GM10847 (cell line): ENCODE data around the gene PCGF3.

Source experiments
- POLR2A ChIP-seq: IDR thresholded peaks from 2 replicates; pipeline ENCODE4 v1.6.1; 2011; ENCODE audit not compliant: insufficient read length; ENCODE audit errors: extremely low read depth

The PCGF3 gene

DNA sequence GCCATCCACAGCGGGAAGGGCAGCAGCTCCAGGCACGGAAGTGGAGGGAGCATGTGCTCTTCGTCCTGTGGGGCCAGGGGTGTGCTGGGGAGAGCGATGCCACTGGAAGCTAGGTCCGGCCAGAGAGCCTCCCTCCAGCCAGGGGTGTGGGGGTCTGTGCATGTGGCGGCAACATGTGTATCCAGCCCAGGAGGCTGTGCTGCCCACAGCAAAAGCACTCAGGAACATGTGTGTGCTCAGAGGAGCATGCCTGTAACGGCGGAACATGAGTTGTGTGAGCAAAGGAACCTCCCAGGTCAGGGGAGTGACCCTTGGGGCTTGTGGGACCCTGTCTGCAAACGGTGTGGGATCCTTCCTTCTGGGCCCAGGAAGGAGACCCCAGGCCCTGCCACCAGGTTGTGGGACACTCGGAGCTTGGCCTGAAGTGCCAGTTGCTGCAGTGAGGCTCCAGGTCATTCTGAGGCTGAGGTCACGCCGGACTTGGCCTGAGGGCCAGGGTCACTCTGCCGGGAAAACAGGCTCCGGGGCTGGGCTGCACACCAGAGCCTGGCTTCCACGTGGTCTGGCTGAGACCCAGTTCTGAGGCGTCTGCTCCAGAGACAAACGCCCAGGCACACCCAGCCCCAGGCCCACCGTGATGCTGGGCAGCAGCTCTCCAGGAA lies 83.1 kb downstream of the PCGF3 start:
- TF ChIP-seq POLR2A: no peak

DNA sequence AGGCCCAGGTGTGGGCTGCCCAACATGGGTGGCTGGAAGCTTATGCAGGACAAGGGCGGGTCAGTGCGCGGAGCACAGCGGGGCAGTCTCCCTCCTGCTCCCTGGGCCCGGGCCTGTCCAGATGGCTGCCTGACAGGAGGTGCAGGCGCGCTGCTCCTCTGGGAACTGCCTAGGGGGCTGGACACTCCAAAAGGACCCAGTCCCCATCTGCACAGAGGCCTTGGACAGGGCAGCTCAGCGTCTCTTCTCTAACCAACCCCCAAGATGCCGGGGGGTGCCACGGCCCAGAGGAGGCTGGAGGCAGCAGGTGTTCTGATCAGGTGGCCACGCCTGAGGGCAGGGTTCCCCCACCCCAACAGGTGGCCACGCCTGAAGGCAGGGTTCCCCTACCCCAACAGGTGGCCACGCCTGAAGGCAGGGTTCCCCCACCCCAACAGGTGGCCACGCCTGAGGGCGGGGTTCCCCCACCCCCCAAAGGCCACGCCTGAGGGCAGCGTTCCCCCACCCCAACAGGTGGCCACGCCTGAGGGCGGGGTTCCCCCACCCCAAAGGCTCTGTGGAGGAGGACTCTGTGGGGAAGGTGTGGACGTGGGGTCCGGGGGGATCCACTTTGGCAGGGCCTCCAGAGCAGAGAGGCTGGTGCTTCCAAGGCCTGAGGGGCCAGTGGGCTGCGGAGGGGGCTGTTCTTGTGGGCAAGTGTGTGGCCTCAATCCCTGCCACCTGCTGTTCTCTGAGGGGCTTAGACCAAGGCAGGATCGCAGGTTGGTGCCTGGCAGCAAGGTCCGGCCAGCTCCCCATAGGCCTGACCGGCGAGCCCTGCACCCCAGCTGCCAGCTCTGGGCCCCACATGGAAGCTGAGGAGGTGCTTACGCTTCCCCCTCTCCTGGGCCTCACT lies 84.2 kb downstream of the PCGF3 start:
- TF ChIP-seq POLR2A: no peak

DNA sequence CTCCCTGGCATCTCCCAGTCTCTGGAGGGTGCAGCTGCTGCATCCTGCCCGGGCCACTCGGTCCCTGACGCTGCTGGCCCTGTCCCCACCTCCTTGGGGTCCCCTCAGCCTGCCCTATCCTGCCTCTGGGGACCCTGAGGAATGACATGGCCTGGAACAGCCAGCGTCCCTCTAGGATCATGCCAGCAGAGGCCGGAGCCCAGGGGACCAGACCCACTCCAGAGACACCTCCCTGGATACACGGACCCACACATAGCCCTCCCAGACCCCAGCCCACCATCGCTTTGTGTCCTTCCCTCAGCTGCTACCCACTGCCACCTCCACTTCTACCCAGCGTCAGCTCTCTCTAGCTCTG lies 84.8 kb downstream of the PCGF3 start:
- no peak for TF ChIP-seq POLR2A

DNA sequence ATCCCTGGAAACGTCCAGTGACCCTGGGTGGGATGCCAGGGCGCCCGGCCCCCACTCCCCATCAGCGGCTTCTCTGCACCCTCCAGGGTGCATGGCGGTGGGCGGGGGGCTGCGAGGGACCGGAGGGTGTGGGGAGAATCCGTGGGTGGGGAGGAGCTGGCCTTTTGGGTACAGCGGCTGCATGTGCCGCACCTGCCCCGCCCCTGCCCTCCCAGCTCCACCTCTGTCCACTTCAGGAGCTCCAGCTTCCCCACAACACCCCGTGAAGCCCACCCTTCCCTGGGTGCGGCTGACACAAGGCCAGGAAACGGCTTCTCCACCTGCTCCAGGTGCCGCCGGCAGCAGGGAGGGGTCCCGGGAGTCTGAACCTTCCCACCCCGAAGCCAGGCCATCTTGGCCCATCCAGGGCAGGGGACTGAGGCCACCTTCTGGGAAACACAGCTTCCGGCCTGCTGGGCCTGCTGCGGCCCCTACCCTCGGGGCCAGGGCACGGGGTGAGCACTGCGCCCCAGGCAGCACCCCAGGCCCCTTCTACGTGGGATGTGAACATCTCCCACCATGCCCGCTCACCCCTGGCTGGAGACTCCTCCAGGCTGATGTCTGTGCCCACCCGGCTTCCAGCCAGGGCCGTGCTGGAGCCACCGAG lies 85.7 kb downstream of the PCGF3 start:
- TF ChIP-seq POLR2A: no peak

DNA sequence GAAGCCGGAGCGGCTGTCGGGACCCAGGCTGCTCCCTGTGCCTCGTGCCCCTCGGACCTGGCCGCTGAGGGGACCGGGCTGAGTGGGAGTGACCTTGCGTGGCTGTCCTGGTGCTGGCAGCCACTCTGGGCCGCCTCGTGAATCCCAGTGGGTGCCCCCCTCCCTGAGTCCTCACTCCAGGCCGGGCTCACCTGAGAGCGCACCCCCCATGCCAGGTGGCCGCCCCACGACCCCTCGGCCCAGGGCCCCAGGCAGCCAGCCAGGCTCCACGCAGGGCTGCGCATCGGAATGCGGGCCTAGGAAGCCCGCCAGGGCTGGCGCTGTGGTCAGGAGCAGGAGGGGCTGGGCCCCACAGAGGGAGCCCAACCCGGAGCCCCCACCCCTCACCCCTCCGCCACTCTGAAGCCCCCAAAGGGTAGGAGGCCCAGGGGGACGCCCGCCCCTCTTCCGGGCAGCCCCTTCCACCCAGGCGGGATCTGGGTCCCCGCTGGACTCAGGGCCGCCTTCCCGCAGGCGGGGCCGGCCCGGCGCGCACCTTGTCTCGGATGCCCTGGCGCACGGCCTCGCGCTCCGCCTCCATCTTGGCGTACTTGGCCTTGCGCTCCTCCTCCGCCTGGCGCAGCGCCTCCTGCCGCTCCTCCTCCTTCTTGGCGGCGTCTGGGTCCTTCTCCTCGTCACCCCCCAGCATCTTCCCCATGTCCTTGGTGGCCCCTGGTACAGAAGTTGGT lies 86.4 kb downstream of the PCGF3 start:
- no peak for TF ChIP-seq POLR2A

DNA sequence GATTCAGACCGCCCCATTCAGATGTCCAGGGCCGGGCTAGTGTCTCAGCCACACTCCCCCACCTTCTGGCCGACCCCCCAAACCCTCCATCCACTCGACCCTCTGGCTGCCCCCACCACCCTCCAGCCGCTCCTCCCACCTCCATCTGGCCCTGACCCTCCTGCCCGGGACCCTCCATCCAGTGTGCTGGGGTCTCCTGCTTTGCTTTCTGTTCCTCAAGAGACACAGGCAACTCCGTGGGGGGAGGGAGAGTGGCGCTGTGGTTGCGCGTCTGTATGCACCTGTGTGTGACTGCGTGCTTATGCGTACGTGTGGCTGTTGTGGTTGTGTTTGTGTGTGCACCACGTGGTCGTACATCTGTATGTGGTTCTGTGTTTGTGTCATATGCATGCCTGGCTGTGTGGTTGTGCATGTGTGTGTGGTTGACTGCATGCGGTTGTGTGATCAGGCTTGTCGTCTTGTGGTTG lies 87.0 kb downstream of the PCGF3 start:
- TF ChIP-seq POLR2A: no peak

DNA sequence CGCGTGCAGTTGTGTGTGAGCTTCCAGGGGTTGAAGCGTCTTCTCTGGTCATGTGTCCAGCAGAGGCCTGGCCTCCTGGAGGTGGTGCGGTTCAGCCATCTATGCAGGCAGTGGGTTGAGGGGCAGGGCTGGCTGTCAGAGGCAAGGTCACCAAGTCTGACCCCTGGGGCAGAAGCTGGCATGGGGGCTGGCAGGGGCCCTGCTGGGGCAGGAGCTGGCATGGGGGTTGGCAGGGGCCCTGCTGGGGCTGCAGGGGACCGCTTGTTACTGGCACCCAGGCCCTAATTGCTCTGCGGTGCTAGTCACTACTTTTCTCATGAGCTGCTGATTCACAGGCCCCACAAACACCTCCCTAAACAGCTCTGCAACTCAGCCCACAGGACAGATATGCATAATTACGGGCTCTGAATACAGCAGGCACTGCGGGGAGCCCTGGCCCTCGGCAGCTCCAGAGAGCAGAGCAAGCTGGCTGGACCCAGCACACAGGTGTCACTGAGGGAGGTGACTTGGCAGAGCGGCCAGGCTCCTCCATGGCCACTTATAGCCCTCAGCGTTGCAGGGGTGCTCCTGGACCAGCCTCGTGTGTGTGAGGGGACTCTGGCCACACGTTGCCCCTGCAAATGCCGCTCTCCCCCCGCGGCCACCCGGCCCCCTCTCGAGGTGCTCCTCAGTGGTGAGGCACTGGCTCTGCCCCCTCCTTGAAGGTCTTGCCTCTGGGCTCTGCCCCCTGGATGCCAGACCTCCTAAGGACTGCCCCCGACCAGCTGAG lies 87.6 kb downstream of the PCGF3 start:
- TF ChIP-seq POLR2A: no peak

DNA sequence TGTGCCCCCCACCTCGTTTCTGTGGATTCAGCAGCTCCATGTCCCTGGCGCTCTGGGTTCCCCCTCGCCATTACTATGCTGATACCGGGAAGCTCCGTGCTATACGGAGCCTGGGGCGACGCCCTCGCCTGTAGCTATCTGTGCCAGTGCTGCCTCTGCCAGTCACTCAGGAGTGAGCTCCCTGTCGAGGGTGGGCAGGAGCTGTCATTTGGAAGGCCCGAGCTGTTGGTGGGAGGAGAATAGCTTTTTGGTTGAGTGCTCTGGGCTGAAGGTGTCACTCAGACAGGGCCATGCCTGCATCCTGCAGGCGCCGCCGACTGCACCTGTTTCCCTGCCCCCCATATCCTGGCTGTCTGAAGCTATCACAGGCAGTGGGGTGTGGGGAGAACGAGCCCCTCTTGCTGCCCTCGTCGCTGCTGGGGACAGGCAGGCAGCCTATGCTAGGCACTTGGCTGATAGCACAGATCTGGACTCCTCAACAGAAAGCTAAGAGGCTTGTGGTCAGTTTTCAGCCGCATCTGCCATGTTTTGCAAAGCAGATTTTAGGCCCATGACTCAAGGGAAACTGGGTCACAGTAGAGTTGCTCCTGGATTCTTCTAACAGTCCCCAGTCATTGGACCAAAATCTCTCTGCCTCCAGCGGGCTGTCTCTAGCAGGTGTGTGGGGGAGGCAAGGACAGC lies 88.4 kb downstream of the PCGF3 start:
- no peak for TF ChIP-seq POLR2A

DNA sequence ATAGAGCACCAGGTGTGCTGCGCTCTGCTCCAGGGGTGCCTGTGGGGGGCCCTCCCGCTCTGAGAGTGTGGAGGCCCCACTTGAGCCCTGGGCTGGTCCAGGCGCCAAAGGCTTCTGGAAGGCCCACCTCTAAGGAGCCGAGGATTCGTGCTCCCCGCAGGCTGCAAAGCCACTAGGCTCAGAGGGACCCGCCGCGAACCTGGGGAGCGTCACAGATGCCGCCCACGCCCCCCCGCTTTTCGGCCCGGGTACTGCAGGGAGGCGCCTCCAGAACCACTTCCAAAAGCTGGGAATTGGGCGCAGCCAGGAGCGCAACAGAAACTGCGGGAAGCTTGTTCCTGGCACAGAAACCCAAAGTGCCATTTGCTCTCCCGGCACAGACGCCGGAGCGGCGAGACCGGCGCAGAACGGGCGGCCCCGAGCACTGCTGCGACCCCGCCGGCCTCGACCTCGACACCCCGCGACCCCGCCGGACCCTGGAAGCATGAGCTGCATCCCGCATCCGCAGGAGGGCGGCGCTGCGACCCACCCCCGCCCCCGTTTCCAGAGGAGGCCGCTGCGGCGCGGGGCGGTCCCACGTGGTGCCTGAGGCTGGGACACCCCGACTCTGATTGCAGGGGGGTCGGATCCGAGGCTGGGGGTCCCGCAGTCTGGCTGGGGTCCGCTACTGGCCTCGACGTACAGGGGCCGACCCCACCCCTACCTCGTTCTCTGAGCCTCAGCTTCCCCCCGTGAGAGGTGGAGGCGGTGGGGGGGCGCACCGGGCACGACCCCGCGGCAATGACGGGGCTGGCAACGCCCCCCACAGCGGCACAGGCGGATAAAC lies 89.5 kb downstream of the PCGF3 start:
- no peak for TF ChIP-seq POLR2A

DNA sequence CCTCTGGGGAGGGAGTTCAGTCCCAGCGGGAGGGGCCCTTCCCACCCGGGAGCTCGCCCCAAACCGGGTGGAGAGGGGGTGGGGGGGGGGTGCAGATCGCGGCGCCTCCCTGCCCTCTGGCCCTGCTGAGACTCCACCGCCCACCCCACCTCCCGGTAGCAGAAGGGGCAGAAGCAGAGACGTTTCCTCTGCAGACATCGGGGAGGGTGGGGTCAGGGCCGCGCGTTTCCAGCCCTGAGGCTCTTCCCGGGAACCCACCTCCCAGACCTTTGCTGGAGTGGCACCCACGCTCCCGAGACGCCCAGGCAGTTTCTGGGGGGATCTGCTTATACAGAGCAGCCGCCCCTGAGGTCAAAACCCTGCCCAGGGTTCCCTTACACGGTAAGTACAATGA lies 90.1 kb downstream of the PCGF3 start:
- no peak for TF ChIP-seq POLR2A

DNA sequence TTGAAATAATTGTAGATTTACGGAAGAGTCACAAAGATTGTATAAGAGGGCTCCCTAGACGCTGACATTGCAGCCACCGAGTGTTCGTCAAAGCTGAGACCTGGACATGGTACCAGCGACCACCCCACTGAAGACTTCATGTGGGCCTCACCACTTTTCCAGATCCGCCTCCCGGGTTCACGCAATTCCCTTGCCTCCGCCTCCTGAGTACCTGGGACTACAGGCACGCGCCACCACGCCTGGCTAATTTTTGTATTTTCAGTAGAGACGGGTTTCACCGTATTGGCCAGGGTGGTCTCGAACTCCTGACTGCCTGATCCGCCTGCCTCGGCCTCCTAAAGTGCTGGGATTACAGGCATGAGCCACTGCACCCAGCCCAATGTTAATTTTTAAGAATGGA lies 90.6 kb downstream of the PCGF3 start:
- no peak for TF ChIP-seq POLR2A

DNA sequence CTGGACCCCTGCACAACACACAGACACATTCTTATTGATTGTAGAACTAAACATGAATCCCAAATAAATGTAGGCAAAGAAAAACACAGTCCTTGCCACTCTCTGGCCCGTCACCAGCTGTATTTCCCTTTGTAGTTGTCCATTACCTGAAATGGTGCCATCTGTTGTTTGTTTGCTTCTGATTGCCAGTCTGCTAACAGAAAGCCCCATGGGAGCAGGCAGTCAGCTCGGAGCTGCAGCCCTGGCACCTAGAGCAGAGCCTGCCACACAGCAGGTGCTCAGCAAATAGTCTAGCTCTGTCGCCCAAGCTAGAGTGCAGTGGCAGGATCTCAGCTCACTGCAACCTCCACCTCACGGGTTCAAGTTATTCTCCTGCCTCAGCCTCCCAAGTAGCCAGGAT lies 91.4 kb downstream of the PCGF3 start:
- no peak for TF ChIP-seq POLR2A

DNA sequence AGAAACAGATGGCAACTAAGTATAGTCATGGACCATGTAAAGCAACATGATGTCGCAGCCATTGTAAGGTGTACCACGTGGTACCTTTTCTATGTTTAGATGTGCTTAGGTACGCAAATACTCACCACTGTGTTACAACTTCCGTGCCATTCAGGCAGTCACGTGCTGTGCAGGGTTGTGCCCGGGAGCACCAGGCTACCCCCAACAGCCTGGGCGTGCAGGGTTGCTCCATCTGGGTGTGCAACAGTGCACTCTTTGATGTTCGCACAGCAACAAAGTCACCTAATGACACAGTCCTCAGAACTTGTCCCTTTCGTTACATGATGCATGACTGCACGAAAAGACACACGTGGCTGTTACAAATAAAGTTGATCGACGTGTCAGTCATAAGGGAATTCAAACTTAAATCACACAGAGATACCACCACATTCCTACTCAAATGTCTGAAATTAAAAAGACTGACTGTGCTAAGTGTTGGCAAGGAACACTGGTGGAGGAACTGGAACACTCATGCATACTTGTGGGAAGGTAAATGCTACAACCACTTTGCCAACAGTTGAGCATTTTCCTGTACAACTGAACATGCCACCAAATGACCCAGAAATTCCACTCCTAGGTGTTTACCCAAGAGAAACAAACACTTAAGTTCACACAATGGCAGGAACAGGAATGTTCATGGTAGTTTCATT lies 95.9 kb downstream of the PCGF3 start:
- TF ChIP-seq POLR2A: no peak
